CD4-positive, alpha-beta T cell treated with Interleukin-6 for 4 hours (primary cell): ENCODE data around the gene GRM5.
"Not testable (repeated sequence)": the region's sequence is repeated elsewhere in the genome, so short reads cannot be mapped to it uniquely, and the experiment has no call there.

Source experiments
- DNase-seq: peaks from one replicate; pipeline ENCODE4 v3.0.0-alpha.2; 2020; ENCODE audit warnings: mixed read lengths

Gene GRM5

GRCh38 chr11:88961621-88962020 lies 104.2 kb downstream of the GRM5 start:
- DNase-seq = not testable (repeated sequence)

DNA sequence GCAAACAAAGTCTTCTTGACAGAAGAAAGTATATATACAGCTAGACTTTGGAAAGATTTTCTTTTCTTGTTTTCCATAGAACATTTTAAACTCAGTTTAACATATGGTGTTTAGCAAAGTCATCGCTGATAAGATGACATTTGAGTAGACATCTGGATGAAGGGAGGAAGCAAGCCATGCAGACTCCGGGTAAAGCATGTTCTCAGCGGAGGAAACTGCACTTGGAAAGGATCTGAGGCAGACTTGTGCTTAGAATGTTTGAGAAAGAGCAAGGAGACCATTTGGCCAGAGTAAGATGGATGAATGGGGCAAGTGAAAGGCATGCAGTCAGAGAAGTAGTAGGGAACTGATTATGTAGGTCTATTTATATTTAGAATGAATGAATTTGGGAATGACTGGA lies 105.9 kb downstream of the GRM5 start:
- DNase-seq = not testable (repeated sequence)

GRCh38 chr11:88950975-88951374 lies 114.8 kb downstream of the GRM5 start:
- DNase-seq = no peak

DNA sequence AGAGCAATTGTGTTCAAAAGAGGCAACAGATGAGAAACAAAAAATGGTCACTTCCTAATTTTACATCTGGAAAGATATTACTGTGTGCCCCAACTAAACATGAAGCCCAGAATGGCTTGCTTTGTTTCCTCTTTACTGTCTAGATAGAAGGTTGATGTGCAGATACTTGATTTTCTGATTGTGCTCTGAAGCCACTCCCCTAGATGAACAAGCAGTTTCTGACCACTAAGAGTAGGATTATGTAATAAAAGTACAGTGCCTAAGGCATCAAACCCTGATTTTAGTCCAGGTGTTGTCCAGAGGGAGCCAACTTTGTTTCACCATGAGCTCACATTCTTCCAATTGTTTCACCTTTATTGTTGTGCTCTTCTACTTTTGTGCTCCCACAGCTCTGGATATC lies 116.9 kb downstream of the GRM5 start:
- DNase-seq = not testable (repeated sequence)

GRCh38 chr11:88947843-88948572 lies 117.8 kb downstream of the GRM5 start:
- DNase-seq = not testable (repeated sequence)

DNA sequence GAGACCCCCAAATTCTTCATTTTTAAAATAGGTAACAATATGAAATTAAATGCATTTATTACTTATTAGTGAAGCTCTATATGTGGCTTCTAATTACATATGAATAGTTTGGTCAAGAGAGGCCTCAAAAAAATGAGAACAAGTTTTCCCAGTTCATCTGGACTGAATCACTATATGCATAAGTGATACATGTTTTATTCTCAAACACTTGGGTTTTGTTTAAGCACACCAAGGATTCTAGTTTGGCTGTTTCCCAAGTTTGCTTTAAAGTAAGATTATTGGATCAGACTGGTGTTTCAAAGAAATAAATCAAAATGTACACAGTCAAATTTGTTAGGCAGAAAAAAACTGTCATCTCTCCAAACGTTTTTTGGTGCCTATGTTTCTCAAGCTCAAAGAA lies 136.1 kb downstream of the GRM5 start:
- DNase-seq = not testable (repeated sequence)

DNA sequence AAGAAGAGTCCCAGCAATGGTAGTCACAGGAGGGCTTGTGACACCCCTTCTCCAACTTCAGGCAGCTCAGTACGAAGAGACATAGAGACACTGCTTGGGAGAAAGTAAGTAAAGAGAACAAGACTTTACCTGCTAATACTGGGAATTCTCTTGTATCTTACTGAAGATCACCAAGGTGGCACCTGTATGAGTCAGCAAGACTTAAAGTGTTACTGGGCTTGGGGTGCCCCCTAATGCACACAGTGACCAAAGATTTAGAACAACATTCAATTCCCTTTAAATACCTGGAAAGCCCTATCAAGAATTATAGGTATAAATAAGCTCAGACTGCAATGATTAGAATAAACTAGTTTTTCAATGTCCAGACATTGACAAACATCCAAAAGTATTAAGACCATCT lies 148.7 kb downstream of the GRM5 start:
- peak; percentile 14 for DNase-seq

DNA sequence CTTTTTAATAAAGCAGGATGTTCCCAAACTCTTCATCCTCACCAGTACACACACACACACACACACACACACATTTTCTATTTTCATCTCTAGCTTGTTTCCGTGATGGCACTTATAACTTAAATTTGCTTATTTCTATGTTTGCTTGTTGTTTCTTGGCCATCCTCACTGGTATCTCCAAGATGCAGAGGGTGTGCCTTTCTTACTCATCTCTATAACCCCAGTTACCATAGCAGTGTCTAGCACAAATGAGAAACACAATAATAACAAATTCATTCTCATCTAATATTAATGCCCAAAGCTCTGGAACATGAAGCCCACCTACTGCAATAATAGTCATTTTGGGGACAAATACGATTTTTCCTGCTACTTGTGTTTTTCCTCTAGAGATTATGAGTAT lies 156.3 kb downstream of the GRM5 start:
- DNase-seq = no peak

DNA sequence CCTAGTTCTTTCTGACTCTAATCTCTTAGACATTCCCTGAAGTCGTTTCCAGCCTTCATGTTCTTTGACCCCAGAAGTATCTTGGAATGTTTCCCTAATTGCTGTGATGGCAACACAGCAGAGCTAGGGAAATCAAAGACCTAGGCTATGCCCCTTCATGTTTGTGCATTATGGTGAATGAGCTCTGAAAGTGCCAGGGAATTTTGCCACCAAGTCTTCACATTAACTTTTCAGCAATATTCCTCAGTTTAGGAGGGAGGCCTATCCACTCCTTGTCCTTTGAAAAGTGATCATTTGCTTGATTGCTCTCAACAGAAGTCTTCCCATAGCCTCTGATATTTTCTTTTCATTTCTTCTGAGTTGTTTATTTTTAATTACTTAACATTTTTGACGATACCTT lies 164.3 kb downstream of the GRM5 start:
- DNase-seq = not testable (repeated sequence)

DNA sequence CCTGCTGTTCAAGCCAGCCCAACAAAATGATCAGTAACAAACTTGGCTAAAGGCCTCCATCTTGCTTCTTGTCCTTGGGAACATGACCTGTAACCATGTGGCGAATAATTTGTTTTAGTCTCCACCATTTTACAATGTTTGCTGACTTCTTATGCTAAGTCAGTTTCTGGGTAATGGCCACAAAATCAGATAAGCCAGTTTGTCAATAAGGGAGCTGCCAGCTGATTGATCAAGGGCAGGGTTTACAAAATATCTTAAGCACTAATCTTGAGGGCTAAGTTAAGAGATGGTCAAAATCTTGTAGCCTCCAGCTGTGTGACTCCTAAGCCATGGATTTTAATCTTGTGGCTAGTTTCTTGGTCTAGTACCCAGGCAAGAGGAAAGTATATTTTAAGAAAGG lies 176.9 kb downstream of the GRM5 start:
- not testable (repeated sequence) for DNase-seq

DNA sequence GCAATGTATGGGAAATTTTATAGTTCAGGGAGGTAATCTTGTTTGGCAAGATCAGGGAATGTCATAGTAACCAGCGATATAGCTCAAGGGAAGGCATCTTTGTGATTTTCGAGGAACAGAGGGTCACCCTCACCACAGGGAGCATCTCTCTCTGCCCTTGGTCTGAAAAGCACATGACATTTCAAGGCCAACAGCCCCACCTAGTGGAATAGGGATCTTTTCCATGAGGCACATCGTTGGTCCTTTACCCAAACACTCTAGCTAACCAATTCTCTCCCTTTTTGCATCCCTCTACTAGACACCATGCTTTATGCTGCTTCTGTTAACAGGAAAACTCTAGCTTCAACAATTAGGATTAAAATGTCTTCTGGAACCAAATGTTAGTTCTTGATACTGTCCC lies 179.0 kb downstream of the GRM5 start:
- peak; percentile 38 for DNase-seq

- DNase-seq = not testable (repeated sequence)
Observed at GRCh38 chr11:88882800-88883199, 183.0 kb downstream of the GRM5 start.

GRCh38 chr11:88861618-88862017 lies 204.2 kb downstream of the GRM5 start:
- DNase-seq = no peak

GRCh38 chr11:88860431-88860830 lies 205.4 kb downstream of the GRM5 start:
- DNase-seq = not testable (repeated sequence)

DNA sequence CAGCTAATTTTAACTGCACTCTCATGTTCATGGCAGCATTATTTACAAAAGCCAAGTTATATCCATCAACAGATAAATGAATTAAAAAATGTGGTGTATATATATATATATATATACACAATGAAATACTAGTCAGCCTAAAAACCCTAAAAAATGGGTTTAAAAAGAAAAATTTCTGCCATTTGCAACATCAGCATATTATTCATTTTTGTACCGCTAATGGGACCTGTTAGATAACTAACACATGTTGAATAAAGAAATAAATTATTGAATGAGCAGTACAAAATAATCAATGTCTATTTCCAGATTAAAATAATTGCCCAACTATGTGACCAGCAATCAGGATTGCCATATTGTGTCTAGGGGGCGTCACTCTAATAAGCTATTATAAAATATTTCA lies 211.8 kb downstream of the GRM5 start:
- not testable (repeated sequence) for DNase-seq

GRCh38 chr11:88851547-88851946 lies 214.2 kb downstream of the GRM5 start:
- not testable (repeated sequence) for DNase-seq

DNA sequence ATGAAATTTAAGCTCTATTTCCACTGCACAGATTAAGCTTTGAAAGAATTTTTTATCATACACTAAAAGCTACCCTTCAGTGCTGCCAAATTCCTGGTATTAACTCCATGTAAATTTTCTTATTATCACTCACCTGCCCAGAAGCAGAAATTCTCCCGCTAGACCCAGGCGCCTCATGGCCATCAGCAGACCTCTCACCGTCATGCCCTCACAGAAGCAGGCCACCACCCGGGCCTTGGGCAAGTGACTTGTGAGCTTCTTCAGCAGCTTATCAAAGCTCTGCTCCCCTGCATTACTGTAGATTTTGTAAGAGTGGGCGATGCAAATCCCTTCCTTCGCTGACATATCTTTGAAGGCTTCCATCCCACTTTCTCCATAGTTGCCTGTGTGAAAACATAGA lies 216.0 kb downstream of the GRM5 start:
- not testable (repeated sequence) for DNase-seq

- no peak for DNase-seq
Observed at GRCh38 chr11:88849368-88849767, 216.4 kb downstream of the GRM5 start.

- not testable (repeated sequence) for DNase-seq
Observed at GRCh38 chr11:88846266-88846665, 219.5 kb downstream of the GRM5 start.

DNA sequence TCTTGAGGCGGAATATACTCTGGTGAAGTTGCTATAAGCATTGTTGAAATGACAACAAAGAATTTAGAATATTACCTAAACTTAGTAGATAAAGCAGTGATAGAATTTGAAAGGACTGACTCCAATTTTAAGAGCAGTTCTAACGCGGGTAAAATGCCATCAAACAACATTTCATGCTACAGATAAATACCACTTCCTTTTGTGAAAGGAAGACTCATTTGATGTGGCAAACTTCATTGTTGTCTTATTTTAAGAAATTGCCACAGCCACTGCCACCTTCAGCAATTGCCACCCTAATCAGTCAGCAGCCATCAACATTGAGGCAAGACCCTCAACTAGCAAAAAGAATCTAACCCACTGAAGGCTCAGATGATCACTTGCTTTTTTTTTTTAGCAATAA lies 220.8 kb downstream of the GRM5 start:
- peak; percentile 30 for DNase-seq

DNA sequence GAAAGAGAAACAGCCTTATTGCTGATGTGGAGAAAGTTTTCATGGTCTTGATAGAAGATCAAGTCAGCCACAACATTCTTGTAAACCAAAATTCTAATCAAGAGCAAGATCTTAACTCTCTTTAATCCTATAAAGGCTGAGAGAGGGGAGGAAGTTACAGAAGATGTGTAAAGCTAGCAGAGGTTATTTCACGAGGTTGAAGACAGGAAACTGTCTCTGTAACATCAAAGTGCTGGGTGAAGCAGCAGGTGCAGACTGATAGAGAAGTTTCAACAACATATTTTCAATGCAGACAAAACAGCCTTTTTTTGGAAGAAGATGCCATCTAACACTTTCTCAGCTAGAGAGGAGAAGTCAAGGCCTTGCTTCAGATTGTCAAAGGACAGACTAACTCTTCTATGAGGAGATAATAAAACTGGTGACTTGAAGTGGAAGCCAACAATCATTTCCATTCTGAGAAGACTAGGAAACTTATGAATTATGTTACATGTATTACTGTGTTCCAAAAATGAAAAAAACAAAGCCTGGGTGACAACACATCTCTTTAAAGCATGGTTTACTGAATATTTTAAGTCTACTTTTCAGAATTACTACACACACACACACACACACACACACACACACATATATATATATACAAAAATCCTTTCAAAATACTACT lies 221.9 kb downstream of the GRM5 start:
- peak; percentile 42 for DNase-seq

GRCh38 chr11:88838139-88838538 lies 227.6 kb downstream of the GRM5 start:
- not testable (repeated sequence) for DNase-seq

- DNase-seq = not testable (repeated sequence)
Observed at GRCh38 chr11:88835709-88836108, 230.1 kb downstream of the GRM5 start.

GRCh38 chr11:88831303-88831890 lies 234.4 kb downstream of the GRM5 start:
- no peak for DNase-seq
